ENCODE measurements around the gene TVP23A. TPM values are rescaled to one million over a fixed set of nuclear protein-coding genes. Genes with fewer than 3 reads are reported as not detected.
"Not testable (repeated sequence)": the region's sequence is repeated elsewhere in the genome, so short reads cannot be mapped to it uniquely, and the experiment has no call there.

TVP23A gene
- total and polyA plus RNA-seq, 7 donors = 0.01 to 0.13 (median 0.06) TPM; not detected in 3

DNA sequence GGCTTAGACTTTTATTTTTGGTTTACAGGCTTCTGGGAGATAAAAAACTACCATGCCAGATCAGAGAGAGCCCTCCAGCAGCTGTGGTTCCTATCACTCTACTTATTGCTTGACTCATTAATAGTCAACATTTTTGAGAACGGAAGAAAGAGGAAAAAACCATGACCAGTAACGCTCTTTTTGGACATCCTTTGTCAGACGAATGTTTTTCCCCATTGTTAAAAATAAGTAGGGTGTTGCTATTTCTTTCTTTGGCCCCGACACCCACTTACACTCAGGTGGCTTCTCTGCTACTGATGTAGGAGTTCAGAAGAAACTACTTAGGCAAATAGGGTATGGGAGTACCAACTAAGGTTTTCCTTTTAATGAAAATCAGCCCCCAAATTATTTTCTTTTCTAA lies 27.5 kb downstream of the TVP23A start:
- Histone ChIP-seq H3K4me3 (no peak overlapping the region), H3K4me1 (no peaks in the 10 kb centered on the region), H3K27me3 (ENCODE audit: insufficient read depth in 3 of 3, low read length in 2 of 3) (no peaks in the 10 kb centered on the region), H3K27ac (no peak overlapping the region), H3K36me3 (ENCODE audit: insufficient read depth in 1 of 2, low read depth in 1 of 2) (no peaks in the 10 kb centered on the region), H3K9me3 (no peaks in the 10 kb centered on the region)
- no peak for DNase-seq
- intact Hi-C loops (cut with DNase I) = no loop called here
- 40 to 46% (median 43%) methylated on average over 4 of the region's 4 CpGs for WGBS, 3 donors
- ATAC-seq = no peak
- TF ChIP-seq, protein P1, sequence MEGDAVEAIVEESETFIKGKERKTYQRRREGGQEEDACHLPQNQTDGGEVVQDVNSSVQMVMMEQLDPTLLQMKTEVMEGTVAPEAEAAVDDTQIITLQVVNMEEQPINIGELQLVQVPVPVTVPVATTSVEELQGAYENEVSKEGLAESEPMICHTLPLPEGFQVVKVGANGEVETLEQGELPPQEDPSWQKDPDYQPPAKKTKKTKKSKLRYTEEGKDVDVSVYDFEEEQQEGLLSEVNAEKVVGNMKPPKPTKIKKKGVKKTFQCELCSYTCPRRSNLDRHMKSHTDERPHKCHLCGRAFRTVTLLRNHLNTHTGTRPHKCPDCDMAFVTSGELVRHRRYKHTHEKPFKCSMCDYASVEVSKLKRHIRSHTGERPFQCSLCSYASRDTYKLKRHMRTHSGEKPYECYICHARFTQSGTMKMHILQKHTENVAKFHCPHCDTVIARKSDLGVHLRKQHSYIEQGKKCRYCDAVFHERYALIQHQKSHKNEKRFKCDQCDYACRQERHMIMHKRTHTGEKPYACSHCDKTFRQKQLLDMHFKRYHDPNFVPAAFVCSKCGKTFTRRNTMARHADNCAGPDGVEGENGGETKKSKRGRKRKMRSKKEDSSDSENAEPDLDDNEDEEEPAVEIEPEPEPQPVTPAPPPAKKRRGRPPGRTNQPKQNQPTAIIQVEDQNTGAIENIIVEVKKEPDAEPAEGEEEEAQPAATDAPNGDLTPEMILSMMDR (IDR thresholded peaks at IDR 0.05) = no peak

DNA sequence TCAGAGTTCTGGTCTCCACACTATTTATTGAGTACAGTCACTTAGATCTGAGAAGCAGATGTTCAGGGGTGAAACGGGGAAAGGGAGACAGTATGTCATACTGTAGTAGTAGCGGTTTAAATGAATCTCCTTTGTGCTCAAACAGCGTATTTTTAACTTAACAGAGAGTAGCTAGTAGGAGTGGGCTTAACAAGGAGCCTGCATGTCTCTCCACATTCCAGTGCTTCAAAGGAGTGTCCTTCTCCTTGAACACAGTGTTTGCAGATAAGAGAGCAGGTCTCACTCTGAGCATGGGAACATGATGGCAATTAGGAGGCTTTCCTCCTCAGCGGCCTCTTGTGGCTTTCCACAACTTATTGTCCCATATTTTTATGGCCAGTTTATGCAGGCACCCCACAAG lies 30.0 kb downstream of the TVP23A start:
- H3K9me3 ChIP-seq = not testable (repeated sequence)

DNA sequence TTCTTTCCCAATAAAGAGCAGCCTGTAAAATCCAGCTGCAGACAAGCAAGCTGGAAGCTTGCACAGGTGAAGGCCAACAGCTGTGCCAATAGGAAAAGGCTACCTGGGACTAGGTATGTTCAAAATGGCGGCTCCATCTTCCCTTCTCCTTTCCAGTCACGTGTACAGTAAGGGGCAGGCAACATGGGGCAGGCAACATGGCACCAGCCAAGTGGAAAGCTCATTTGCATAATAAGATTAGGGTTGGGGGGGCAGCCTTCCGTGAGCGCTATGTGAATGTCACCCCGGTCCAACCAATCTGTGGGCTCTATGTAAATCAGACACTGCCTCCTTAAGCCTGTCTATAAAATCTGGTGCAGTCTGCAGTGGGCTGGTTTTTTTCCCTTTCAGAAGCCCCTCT lies 31.3 kb downstream of the TVP23A start:
- intact Hi-C loops (cut with DNase I) = no loop called here
- H3K36me3 ChIP-seq (ENCODE audit: insufficient read depth in 1 of 2, low read depth in 1 of 2) = no peaks in the 10 kb centered on the region
- H3K4me1 ChIP-seq = no peaks in the 10 kb centered on the region
- H3K9me3 ChIP-seq = no peaks in the 10 kb centered on the region
- TF ChIP-seq, protein P1 (IDR thresholded peaks at IDR 0.05) = no peak
- H3K4me3 ChIP-seq = no peak overlapping the region
- no peaks in the 10 kb centered on the region for H3K27me3 ChIP-seq (ENCODE audit: insufficient read depth in 3 of 3, low read length in 2 of 3)
- DNase-seq = no peak
- WGBS, 3 donors = 64 to 73% (median 69%) methylated on average over 5 of the region's 5 CpGs
- no peak overlapping the region for H3K27ac ChIP-seq
- ATAC-seq = no peak

More for the DNA sequence above, 30.0 kb downstream of the TVP23A start:
- H3K4me1 ChIP-seq; intact Hi-C loops (cut with DNase I); H3K27ac ChIP-seq; DNase-seq; H3K27me3 ChIP-seq (ENCODE audit: insufficient read depth in 3 of 3, low read length in 2 of 3); H3K4me3 ChIP-seq; ATAC-seq; H3K36me3 ChIP-seq (ENCODE audit: insufficient read depth in 1 of 2, low read depth in 1 of 2): not testable (repeated sequence)
- WGBS, 3 donors = 75 to 80% (median 76%) methylated on average over 4 of the region's 4 CpGs

DNA sequence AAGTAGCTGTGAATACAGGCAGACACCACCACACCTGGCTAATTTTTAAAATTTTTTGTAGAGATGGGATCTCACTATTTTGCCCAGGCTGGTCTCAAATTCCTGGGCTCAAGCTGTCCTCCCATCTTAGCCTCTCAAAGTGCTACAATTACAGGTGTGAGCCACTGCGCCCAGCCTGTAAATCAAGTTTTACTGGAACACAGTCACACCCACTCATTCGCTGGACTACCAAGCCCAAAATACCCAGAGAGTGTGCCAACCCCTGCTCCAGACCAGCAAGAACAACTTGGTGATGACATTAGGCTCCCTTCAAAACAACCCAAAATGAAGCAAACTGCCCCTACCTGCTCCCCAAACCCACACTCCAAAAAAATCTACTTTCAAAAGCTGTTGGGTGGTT lies 36.0 kb downstream of the TVP23A start:
- H3K4me3 ChIP-seq = no peak overlapping the region
- no peak for DNase-seq
- no peaks in the 10 kb centered on the region for H3K4me1 ChIP-seq
- WGBS, 3 donors = 83 to 93% (median 88%) methylated on average over 2 of the region's 2 CpGs
- no peaks in the 10 kb centered on the region for H3K36me3 ChIP-seq (ENCODE audit: insufficient read depth in 1 of 2, low read depth in 1 of 2)
- no peaks in the 10 kb centered on the region for H3K27me3 ChIP-seq (ENCODE audit: insufficient read depth in 3 of 3, low read length in 2 of 3)
- ATAC-seq = no peak
- H3K9me3 ChIP-seq = no peaks in the 10 kb centered on the region
- intact Hi-C loops (cut with DNase I) = no loop called here
- H3K27ac ChIP-seq = no peak overlapping the region
- TF ChIP-seq, protein P1 (IDR thresholded peaks at IDR 0.05) = no peak

DNA sequence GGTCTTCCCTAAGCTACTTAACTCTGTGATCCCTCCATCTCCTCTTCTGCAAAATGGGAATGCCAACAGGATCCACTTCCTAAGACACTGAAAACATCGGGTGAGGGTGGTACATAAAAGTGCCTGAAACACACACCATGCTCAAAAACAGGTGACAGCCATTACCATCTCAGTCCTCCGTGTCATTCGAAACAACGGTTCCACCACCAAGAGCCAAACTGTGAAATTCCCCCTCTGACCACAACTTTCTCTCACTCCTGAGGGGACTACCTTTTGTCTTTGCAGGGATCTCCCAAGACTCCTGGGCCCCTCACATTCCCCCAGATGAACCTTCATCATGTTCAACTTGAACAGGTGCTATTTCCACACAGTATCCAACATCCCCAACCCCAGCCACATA lies 38.0 kb downstream of the TVP23A start:
- no peak for DNase-seq
- Histone ChIP-seq H3K36me3 (ENCODE audit: insufficient read depth in 1 of 2, low read depth in 1 of 2) (no peaks in the 10 kb centered on the region), H3K27me3 (ENCODE audit: insufficient read depth in 3 of 3, low read length in 2 of 3) (no peaks in the 10 kb centered on the region), H3K27ac (no peak overlapping the region), H3K4me1 (no peaks in the 10 kb centered on the region), H3K9me3 (no peaks in the 10 kb centered on the region), H3K4me3 (no peak overlapping the region)
- TF ChIP-seq, protein P1 (IDR thresholded peaks at IDR 0.05) = no peak
- no peak for ATAC-seq
- 58 to 73% (median 62%) methylated on average over 4 of the region's 4 CpGs for WGBS, 3 donors
- intact Hi-C loops (cut with DNase I) = no loop called here

DNA sequence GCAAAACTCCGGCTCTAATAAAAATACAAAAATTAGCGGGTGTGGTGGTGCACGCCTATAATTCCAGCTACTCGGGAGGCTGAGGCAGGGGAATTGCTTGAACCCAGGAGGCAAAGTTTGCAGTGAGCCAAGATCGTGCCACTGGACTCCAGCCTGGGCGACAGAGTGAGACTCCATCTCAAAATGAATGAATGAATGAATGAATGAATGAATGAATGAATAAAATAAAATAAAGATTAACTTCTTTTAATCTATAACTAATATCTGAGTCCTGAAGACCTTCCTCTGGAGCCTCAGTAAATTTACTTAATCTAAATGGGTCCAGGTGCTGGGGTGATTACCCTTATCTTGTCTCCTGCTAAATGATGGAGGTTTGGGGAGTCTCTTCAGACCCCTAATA lies 38.7 kb downstream of the TVP23A start:
- 88 to 98% (median 93%) methylated on average over 6 of the region's 6 CpGs for WGBS, 3 donors
- H3K27ac ChIP-seq; ATAC-seq; intact Hi-C loops (cut with DNase I); H3K4me1 ChIP-seq; H3K9me3 ChIP-seq; H3K36me3 ChIP-seq (ENCODE audit: insufficient read depth in 1 of 2, low read depth in 1 of 2); DNase-seq; H3K4me3 ChIP-seq; H3K27me3 ChIP-seq (ENCODE audit: insufficient read depth in 3 of 3, low read length in 2 of 3): not testable (repeated sequence)
